ENCODE results near the gene ZNF804B.

Gene ZNF804B

GRCh38 chr7:89104748-89105685 lies 345.5 kb downstream of the ZNF804B start:
- Histone ChIP-seq H3K27me3 (ENCODE audit: control insufficient read depth, insufficient read depth, low read length, poor library complexity, severe bottlenecking) (no peaks in the 10 kb centered on the region), H3K4me3 (ENCODE audit: insufficient read depth, low read depth, low read length) (no peak overlapping the region), H3K27ac (ENCODE audit: insufficient read depth, low read depth, low read length, poor library complexity, severe bottlenecking) (no peak overlapping the region), H3K9me3 (ENCODE audit: control insufficient read depth, low read length) (no peaks in the 10 kb centered on the region), H3K4me1 (ENCODE audit: control insufficient read depth, insufficient read depth, low read length) (no peaks in the 10 kb centered on the region), H3K36me3 (ENCODE audit: control insufficient read depth, insufficient read depth, low read length) (no peaks in the 10 kb centered on the region)
- WGBS, 2 experiments = 94 to 95% methylated on average over 6 of the region's 6 CpGs

- no peaks in the 10 kb centered on the region for H3K4me1 ChIP-seq (ENCODE audit: control insufficient read depth, insufficient read depth, low read length)
- 85 to 92% methylated on average over 2 of the region's 2 CpGs for WGBS, 2 experiments
- no peaks in the 10 kb centered on the region for H3K9me3 ChIP-seq (ENCODE audit: control insufficient read depth, low read length)
These were observed 364.4 kb downstream of the ZNF804B start for GRCh38 chr7:89123871-89124270.

GRCh38 chr7:89129600-89130375 lies 370.3 kb downstream of the ZNF804B start:
- WGBS, 2 experiments = 77 to 83% methylated on average over 2 of the region's 2 CpGs

More at GRCh38 chr7:89123871-89124270, 364.4 kb downstream of the ZNF804B start:
- Histone ChIP-seq H3K36me3 (ENCODE audit: control insufficient read depth, insufficient read depth, low read length) (no peaks in the 10 kb centered on the region), H3K27ac (ENCODE audit: insufficient read depth, low read depth, low read length, poor library complexity, severe bottlenecking) (no peak overlapping the region), H3K4me3 (ENCODE audit: insufficient read depth, low read depth, low read length) (no peak overlapping the region), H3K27me3 (ENCODE audit: control insufficient read depth, insufficient read depth, low read length, poor library complexity, severe bottlenecking) (no peaks in the 10 kb centered on the region)

GRCh38 chr7:89133357-89133756 lies 373.9 kb downstream of the ZNF804B start:
- Histone ChIP-seq H3K36me3 (ENCODE audit: control insufficient read depth, insufficient read depth, low read length) (no peaks in the 10 kb centered on the region), H3K4me1 (ENCODE audit: control insufficient read depth, insufficient read depth, low read length) (no peaks in the 10 kb centered on the region), H3K27ac (ENCODE audit: insufficient read depth, low read depth, low read length, poor library complexity, severe bottlenecking) (no peak overlapping the region), H3K9me3 (ENCODE audit: control insufficient read depth, low read length) (no peaks in the 10 kb centered on the region), H3K27me3 (ENCODE audit: control insufficient read depth, insufficient read depth, low read length, poor library complexity, severe bottlenecking) (no peaks in the 10 kb centered on the region), H3K4me3 (ENCODE audit: insufficient read depth, low read depth, low read length) (no peak overlapping the region)
- WGBS, 2 experiments = 75 to 95% methylated on average over 1 to 3 of the region's 3 CpGs

More at GRCh38 chr7:89129600-89130375, 370.3 kb downstream of the ZNF804B start:
- no peak overlapping the region for H3K27ac ChIP-seq (ENCODE audit: insufficient read depth, low read depth, low read length, poor library complexity, severe bottlenecking)
- H3K27me3 ChIP-seq (ENCODE audit: control insufficient read depth, insufficient read depth, low read length, poor library complexity, severe bottlenecking) = no peaks in the 10 kb centered on the region
- H3K4me1 ChIP-seq (ENCODE audit: control insufficient read depth, insufficient read depth, low read length) = no peaks in the 10 kb centered on the region
- no peak overlapping the region for H3K4me3 ChIP-seq (ENCODE audit: insufficient read depth, low read depth, low read length)
- H3K9me3 ChIP-seq (ENCODE audit: control insufficient read depth, low read length) = no peaks in the 10 kb centered on the region
- no peaks in the 10 kb centered on the region for H3K36me3 ChIP-seq (ENCODE audit: control insufficient read depth, insufficient read depth, low read length)

GRCh38 chr7:89133819-89134218 lies 374.3 kb downstream of the ZNF804B start:
- no peak overlapping the region for H3K4me3 ChIP-seq (ENCODE audit: insufficient read depth, low read depth, low read length)
- no peaks in the 10 kb centered on the region for H3K9me3 ChIP-seq (ENCODE audit: control insufficient read depth, low read length)
- no peaks in the 10 kb centered on the region for H3K4me1 ChIP-seq (ENCODE audit: control insufficient read depth, insufficient read depth, low read length)
- H3K27me3 ChIP-seq (ENCODE audit: control insufficient read depth, insufficient read depth, low read length, poor library complexity, severe bottlenecking) = no peaks in the 10 kb centered on the region
- no peaks in the 10 kb centered on the region for H3K36me3 ChIP-seq (ENCODE audit: control insufficient read depth, insufficient read depth, low read length)
- 62 to 88% methylated on average over 1 to 2 of the region's 2 CpGs for WGBS, 2 experiments
- no peak overlapping the region for H3K27ac ChIP-seq (ENCODE audit: insufficient read depth, low read depth, low read length, poor library complexity, severe bottlenecking)

- H3K4me3 ChIP-seq (ENCODE audit: insufficient read depth, low read depth, low read length) = no peak overlapping the region
- H3K27ac ChIP-seq (ENCODE audit: insufficient read depth, low read depth, low read length, poor library complexity, severe bottlenecking) = no peak overlapping the region
- no peaks in the 10 kb centered on the region for H3K27me3 ChIP-seq (ENCODE audit: control insufficient read depth, insufficient read depth, low read length, poor library complexity, severe bottlenecking)
- H3K36me3 ChIP-seq (ENCODE audit: control insufficient read depth, insufficient read depth, low read length) = no peaks in the 10 kb centered on the region
- H3K4me1 ChIP-seq (ENCODE audit: control insufficient read depth, insufficient read depth, low read length) = no peaks in the 10 kb centered on the region
- H3K9me3 ChIP-seq (ENCODE audit: control insufficient read depth, low read length) = no peaks in the 10 kb centered on the region
These were observed 386.3 kb downstream of the ZNF804B start for GRCh38 chr7:89145801-89146200.

GRCh38 chr7:89160107-89160506 lies 400.6 kb downstream of the ZNF804B start:
- no peaks in the 10 kb centered on the region for H3K4me1 ChIP-seq (ENCODE audit: control insufficient read depth, insufficient read depth, low read length)
- no peaks in the 10 kb centered on the region for H3K36me3 ChIP-seq (ENCODE audit: control insufficient read depth, insufficient read depth, low read length)
- no peaks in the 10 kb centered on the region for H3K27me3 ChIP-seq (ENCODE audit: control insufficient read depth, insufficient read depth, low read length, poor library complexity, severe bottlenecking)
- no peak overlapping the region for H3K4me3 ChIP-seq (ENCODE audit: insufficient read depth, low read depth, low read length)
- H3K27ac ChIP-seq (ENCODE audit: insufficient read depth, low read depth, low read length, poor library complexity, severe bottlenecking) = no peak overlapping the region
- 92% methylated on average over 2 of the region's 2 CpGs; no CpG with 5 or more reads in 1 of the 2 experiments for WGBS, 2 experiments
- no peaks in the 10 kb centered on the region for H3K9me3 ChIP-seq (ENCODE audit: control insufficient read depth, low read length)

GRCh38 chr7:89165421-89165820 lies 405.9 kb downstream of the ZNF804B start:
- no peak overlapping the region for H3K4me3 ChIP-seq (ENCODE audit: insufficient read depth, low read depth, low read length)
- H3K4me1 ChIP-seq (ENCODE audit: control insufficient read depth, insufficient read depth, low read length) = no peaks in the 10 kb centered on the region
- 92 to 100% methylated on average over 2 of the region's 3 CpGs for WGBS, 2 experiments
- H3K36me3 ChIP-seq (ENCODE audit: control insufficient read depth, insufficient read depth, low read length) = no peaks in the 10 kb centered on the region
- no peaks in the 10 kb centered on the region for H3K9me3 ChIP-seq (ENCODE audit: control insufficient read depth, low read length)
- H3K27me3 ChIP-seq (ENCODE audit: control insufficient read depth, insufficient read depth, low read length, poor library complexity, severe bottlenecking) = no peaks in the 10 kb centered on the region
- no peak overlapping the region for H3K27ac ChIP-seq (ENCODE audit: insufficient read depth, low read depth, low read length, poor library complexity, severe bottlenecking)

GRCh38 chr7:89170628-89171027 lies 411.1 kb downstream of the ZNF804B start:
- Histone ChIP-seq H3K4me3 (ENCODE audit: insufficient read depth, low read depth, low read length) (no peak overlapping the region), H3K27me3 (ENCODE audit: control insufficient read depth, insufficient read depth, low read length, poor library complexity, severe bottlenecking) (no peaks in the 10 kb centered on the region), H3K4me1 (ENCODE audit: control insufficient read depth, insufficient read depth, low read length) (no peaks in the 10 kb centered on the region), H3K27ac (ENCODE audit: insufficient read depth, low read depth, low read length, poor library complexity, severe bottlenecking) (no peak overlapping the region), H3K36me3 (ENCODE audit: control insufficient read depth, insufficient read depth, low read length) (no peaks in the 10 kb centered on the region), H3K9me3 (ENCODE audit: control insufficient read depth, low read length) (no peaks in the 10 kb centered on the region)
- 71 to 87% methylated on average over 1 of the region's 1 CpG for WGBS, 2 experiments

GRCh38 chr7:89182116-89182515 lies 422.6 kb downstream of the ZNF804B start:
- no peak overlapping the region for H3K4me3 ChIP-seq (ENCODE audit: insufficient read depth, low read depth, low read length)
- 100% methylated on average over 1 of the region's 2 CpGs; no CpG with 5 or more reads in 1 of the 2 experiments for WGBS, 2 experiments

More at GRCh38 chr7:89182116-89182515, 422.6 kb downstream of the ZNF804B start:
- Histone ChIP-seq H3K36me3 (ENCODE audit: control insufficient read depth, insufficient read depth, low read length) (no peaks in the 10 kb centered on the region), H3K27me3 (ENCODE audit: control insufficient read depth, insufficient read depth, low read length, poor library complexity, severe bottlenecking) (no peaks in the 10 kb centered on the region), H3K27ac (ENCODE audit: insufficient read depth, low read depth, low read length, poor library complexity, severe bottlenecking) (no peak overlapping the region), H3K9me3 (ENCODE audit: control insufficient read depth, low read length) (no peaks in the 10 kb centered on the region), H3K4me1 (ENCODE audit: control insufficient read depth, insufficient read depth, low read length) (no peaks in the 10 kb centered on the region)

Data from ectodermal cell (in vitro differentiated cells).